ENCODE data around the gene MYO10. TPM values are rescaled to one million over a fixed set of nuclear protein-coding genes. Genes with fewer than 3 reads are reported as not detected.
A peak's percentile ranks its signal among the peaks of the same experiment; 100 is the strongest.

MYO10 gene
- total RNA-seq, 8 experiments from 2014 or later: 0.41 to 57.0 (median 21.4) TPM

DNA sequence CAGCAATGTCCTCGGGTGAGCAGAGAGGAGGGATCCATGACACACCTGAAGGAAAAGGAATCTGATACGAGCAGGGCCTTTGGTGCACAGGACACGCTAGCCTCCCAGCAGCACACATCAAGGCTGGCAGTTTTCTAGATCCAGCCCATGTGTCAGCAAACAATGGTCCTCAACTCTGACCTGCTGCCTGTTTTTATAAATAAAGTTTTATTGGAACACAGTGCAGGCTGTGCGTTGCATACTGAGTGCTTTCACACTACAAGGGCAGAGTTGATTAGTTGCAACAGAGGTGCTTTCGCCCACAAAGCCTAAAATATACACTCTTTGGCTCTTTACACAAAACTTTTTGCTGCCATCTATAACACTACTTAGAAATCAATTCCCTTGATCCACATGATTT lies 147.1 kb downstream of the MYO10 start:
- WGBS, 10 experiments: 65 to 100% (median 80%) methylated on average over 1 to 5 of the region's 5 CpGs; no CpG with 5 or more reads in 3 of the 10 experiments
- H3K4me3 ChIP-seq: no peak overlapping the region
- in situ Hi-C loops (cut with MboI; ENCODE audit: low pct_unique_long_range_greater_than_20kb in 2 of 9, low sequenced_read_pairs in 9 of 9, unreplicated experiment in 9 of 9): loop anchor here (10.0 to 25.0 kb wide), 5 partner anchors 396 to 1523 kb away; partner anchors contain the start of gene BASP1 (in 1 of the 9)
- H3K27ac ChIP-seq: no peak overlapping the region
- peaks cover 4 to 10% of the 10 kb centered on the region in 2 donors for H3K4me1 ChIP-seq (replicated peaks in 1 of 2)
- ATAC-seq (replicated peaks in 6 of 8): no peak

DNA sequence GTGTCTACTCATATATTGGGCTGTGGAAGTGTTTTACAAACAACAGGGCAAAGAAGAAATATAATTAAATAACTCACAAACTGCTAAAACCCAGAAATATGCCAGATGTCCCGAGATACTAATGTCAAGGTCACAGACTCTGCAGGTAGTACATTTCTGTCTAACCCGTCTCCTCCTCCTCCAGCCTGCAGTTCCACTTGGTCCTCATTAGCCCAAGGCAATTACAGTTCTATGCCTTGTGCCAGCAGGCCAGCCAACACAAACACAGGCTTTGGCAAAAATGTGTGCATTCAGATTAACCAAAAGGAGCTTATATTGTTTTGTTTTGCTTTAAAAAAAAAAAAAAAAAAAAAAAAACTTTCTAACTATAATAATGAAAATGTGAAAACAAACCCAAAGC lies 148.8 kb downstream of the MYO10 start:
- 50 to 100% (median 91%) methylated on average over 1 to 2 of the region's 2 CpGs; no CpG with 5 or more reads in 2 of the 10 experiments for WGBS, 10 experiments
- no peak for ATAC-seq (replicated peaks in 6 of 8)
- in situ Hi-C loops (cut with MboI; ENCODE audit: low pct_unique_long_range_greater_than_20kb in 2 of 9, low sequenced_read_pairs in 9 of 9, unreplicated experiment in 9 of 9): loop anchor here (10.0 to 25.0 kb wide), 5 partner anchors 398 to 1525 kb away; partner anchors contain the start of gene BASP1 (in 1 of the 9)
- H3K4me1 ChIP-seq (replicated peaks in 1 of 2): peaks cover 2 to 7% of the 10 kb centered on the region in 2 donors
- H3K4me3 ChIP-seq: no peak overlapping the region
- no peak overlapping the region for H3K27ac ChIP-seq

DNA sequence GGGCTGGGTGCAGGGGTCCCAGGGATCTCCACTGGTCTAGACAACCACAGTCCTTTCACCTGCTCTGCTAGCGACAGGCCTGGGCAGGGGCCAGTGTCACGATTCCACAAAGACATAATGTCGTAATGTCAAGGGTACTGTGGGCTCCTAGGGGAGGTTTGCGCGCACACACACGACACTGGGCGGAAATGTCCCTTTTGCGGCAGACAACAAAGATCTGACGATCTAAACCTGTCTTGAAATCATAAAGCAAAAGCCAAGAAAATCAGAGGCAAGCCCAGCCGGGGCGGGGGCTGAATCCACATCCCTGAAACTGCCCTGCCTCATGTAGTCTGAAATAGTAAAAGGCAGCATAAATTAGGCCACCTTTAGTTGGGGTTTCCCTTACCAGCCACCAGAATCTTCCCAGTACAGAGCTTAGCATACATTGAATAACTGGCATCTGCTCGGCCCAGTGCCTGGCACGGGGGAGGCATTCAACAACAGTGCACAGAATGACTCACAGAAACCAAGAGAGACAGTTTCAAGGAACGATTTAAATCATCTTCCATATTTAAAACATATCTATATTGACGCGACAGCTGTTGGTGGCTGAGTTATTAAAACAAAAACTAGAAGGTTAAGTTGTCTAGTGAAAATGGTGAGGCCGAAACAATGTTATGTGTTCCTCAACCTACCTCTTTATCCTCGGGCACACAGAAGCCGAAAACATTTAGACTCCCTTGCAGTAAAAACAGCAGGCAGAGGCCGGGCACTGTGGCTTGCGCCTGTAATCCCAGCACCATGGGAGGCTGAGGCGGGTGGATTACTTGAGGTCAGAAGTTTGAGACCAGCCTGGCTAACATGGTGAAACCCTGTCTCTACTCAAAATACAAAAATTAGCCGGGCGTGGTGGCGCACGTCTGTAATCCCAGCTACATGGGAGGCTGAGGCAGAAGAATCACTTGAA lies 151.0 kb downstream of the MYO10 start:
- ATAC-seq (replicated peaks in 6 of 8): no peak
- in situ Hi-C loops (cut with MboI; ENCODE audit: low pct_unique_long_range_greater_than_20kb in 2 of 9, low sequenced_read_pairs in 9 of 9, unreplicated experiment in 9 of 9): loop anchor here (10.0 to 25.0 kb wide), 5 partner anchors 400 to 1527 kb away; partner anchors contain the start of gene BASP1 (in 1 of the 9)

DNA sequence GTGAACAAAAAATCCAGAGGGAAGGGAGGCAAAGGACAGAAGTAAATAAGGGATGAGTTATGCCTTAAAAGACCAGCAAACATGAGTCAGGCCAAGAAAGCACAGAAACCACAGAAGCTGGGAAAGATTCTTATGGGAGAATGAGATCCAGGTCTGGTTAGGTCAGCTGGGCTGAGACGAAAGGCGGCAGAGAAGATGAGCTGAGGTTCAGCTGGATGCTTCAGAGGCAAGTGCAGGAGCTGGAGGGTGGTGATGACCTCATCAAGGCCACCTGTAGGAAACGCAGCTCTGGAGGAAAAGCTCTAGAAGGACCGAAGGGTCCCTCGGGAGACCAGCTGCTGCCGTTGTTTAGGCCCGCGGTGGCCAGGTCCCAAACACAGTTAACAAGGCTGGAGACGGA lies 152.0 kb downstream of the MYO10 start:
- Histone ChIP-seq H3K4me1 (replicated peaks in 1 of 2) (peaks cover 0 to 8% of the 10 kb centered on the region in 2 donors), H3K4me3 (no peak overlapping the region), H3K27ac (no peak overlapping the region)
- ATAC-seq (replicated peaks in 6 of 8): peak in 2 of 8 experiments; percentile 23 to 43
- in situ Hi-C loops (cut with MboI; ENCODE audit: low pct_unique_long_range_greater_than_20kb in 2 of 9, low sequenced_read_pairs in 9 of 9, unreplicated experiment in 9 of 9): loop anchor here (10.0 to 25.0 kb wide), 5 partner anchors 401 to 1528 kb away; partner anchors contain the start of gene BASP1 (in 1 of the 9)
- 33 to 100% (median 90%) methylated on average over 1 to 5 of the region's 9 CpGs; no CpG with 5 or more reads in 5 of the 10 experiments for WGBS, 10 experiments

More for the DNA sequence above, 151.0 kb downstream of the MYO10 start:
- H3K4me1 ChIP-seq (replicated peaks in 1 of 2): peaks cover 0 to 6% of the 10 kb centered on the region in 2 donors
- no peak overlapping the region for H3K4me3 ChIP-seq
- WGBS, 10 experiments: 64 to 98% (median 82%) methylated on average over 4 to 16 of the region's 26 CpGs; no CpG with 5 or more reads in 1 of the 10 experiments
- no peak overlapping the region for H3K27ac ChIP-seq

DNA sequence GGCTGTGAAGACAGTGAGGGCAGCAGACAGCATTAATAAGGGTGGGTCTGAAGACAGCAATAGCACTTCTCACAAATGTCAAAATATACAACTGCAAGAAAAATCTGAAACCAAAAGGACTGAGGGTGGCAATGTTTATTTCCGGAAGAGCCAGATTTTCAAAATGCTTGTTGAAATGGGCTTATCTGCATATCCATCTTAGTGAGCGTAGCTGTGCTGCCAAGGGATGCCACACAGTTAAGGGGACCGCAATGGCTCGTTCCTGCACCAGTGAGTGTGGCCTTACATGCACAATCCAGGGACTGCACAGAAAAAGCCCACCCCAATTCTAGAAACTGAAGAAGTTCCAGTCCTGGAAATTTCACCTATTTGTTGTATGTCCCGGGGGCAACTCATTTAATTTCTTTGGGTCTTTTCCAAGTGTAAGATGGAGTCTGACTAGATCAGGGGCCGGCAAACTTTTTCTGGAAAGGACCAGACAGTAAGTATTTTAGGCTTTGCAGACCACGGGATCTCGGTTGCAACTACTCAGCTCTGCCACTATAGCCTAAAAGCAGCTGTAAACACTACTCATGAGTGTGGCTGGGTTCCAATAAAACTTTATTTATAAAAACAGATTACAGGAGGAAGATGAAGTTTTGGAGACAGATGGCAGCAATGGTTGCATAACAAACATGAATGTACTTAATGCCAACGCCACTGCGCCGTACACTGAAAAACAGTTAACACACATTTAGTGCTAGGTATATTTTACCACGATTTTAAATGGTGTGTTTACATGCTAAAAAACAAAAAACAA lies 154.1 kb downstream of the MYO10 start:
- 69 to 100% (median 96%) methylated on average over 3 to 11 of the region's 12 CpGs for WGBS, 10 experiments
- H3K4me1 ChIP-seq (replicated peaks in 1 of 2): peaks cover 0 to 9% of the 10 kb centered on the region in 2 donors
- H3K27ac ChIP-seq: no peak overlapping the region
- H3K4me3 ChIP-seq: no peak overlapping the region
- ATAC-seq (replicated peaks in 6 of 8): no peak
- in situ Hi-C loops (cut with MboI; ENCODE audit: low pct_unique_long_range_greater_than_20kb in 2 of 9, low sequenced_read_pairs in 9 of 9, unreplicated experiment in 9 of 9): loop anchor here (10.0 to 25.0 kb wide), 5 partner anchors 403 to 1530 kb away; partner anchors contain the start of gene BASP1 (in 1 of the 9)

DNA sequence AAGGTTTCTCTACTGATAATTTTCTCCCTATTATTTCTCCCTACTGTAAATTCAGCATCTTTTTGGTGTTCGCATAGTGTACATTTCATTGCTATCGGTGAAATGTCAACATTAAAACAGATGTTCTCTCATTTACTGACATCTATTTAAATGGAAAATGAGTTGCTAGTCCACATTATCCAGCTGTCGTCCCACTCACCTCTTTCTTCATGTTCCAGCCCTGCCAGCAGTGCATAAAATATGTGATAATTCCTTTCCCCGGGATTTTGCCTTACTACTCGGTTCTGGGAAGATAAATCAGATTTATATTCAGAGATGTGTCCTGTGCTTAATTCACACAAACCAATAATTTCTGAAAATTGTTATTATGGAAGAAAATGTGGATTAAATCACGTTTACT lies 155.8 kb downstream of the MYO10 start:
- WGBS, 10 experiments: 49 to 88% (median 58%) methylated on average over 3 to 6 of the region's 6 CpGs; no CpG with 5 or more reads in 2 of the 10 experiments
- no peak overlapping the region for H3K27ac ChIP-seq
- in situ Hi-C loops (cut with MboI; ENCODE audit: low pct_unique_long_range_greater_than_20kb in 2 of 9, low sequenced_read_pairs in 9 of 9, unreplicated experiment in 9 of 9): loop anchor here (10.0 to 25.0 kb wide), 5 partner anchors 404 to 1532 kb away; partner anchors contain the start of gene BASP1 (in 1 of the 9)
- H3K4me1 ChIP-seq (replicated peaks in 1 of 2): peaks cover 0 to 15% of the 10 kb centered on the region in 2 donors
- ATAC-seq (replicated peaks in 6 of 8): peak in 3 of 8 experiments; percentile 42 to 86 (median 50)
- H3K4me3 ChIP-seq: no peak overlapping the region

DNA sequence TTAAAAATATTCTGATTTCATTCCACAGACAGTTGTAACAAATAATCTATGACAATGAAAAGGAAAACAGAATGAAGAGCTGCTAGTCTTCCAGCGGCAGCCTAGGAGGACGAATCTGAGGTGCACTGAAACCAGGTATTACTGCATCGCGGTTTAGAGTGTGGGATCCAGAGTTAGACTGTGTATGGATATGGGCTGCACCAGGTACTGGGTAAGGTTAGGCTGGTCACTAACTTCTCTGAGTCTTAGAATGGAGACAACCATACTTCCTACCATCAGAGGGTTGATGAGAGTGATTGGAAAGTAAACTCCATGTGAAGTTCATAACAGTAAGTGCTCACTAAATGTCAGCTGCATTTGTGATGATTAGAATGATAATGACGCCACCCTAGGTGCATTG lies 158.7 kb downstream of the MYO10 start:
- in situ Hi-C loops (cut with MboI; ENCODE audit: low pct_unique_long_range_greater_than_20kb in 2 of 9, low sequenced_read_pairs in 9 of 9, unreplicated experiment in 9 of 9): loop anchor here in 8 of 9 experiments (25.0 kb wide), 4 partner anchors 410 to 1535 kb away; partner anchors contain the start of gene BASP1 (in 1 of the 8)
- no peak for ATAC-seq (replicated peaks in 6 of 8)
- H3K27ac ChIP-seq: no peak overlapping the region
- 43 to 100% (median 90%) methylated on average over 1 to 5 of the region's 5 CpGs; no CpG with 5 or more reads in 3 of the 10 experiments for WGBS, 10 experiments
- H3K4me1 ChIP-seq (replicated peaks in 1 of 2): peaks cover 8 to 24% of the 10 kb centered on the region in 2 donors
- H3K4me3 ChIP-seq: no peak overlapping the region

DNA sequence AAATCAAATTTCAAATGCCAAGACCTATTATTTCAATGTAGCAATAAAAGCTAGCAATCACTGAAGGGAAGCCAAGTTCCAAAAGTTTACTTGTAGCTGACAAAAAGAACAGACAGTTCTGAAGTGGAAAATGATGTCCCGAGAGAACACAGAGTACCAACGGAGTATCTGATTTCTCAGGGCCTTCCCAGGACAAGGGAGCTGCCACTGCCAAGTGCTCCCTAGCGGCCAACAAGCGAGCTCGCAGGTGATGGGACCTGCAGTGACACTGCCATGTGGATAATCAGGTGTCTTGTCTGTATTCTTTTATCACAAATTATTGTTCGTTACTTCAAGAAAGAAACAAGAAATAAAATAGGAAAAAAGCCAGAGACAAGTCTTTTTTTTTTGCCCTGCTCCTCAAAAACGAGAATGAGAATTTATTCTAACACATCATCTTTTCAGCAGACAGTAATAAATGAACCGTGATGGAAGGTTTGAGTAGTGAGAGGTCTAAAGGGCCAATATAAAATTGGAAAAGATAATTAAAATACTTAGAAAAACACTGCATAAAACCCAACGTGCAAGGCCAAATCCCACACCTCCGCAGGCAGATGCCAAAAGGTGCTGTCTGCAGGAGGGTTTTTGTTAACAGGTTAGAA lies 159.4 kb downstream of the MYO10 start:
- Histone ChIP-seq H3K27ac (no peak overlapping the region), H3K4me1 (replicated peaks in 1 of 2) (peaks cover 8 to 24% of the 10 kb centered on the region in 2 donors), H3K4me3 (no peak overlapping the region)
- WGBS, 10 experiments: 30 to 83% (median 48%) methylated on average over 5 to 10 of the region's 10 CpGs
- in situ Hi-C loops (cut with MboI; ENCODE audit: low pct_unique_long_range_greater_than_20kb in 2 of 9, low sequenced_read_pairs in 9 of 9, unreplicated experiment in 9 of 9): loop anchor here in 8 of 9 experiments (25.0 kb wide), 4 partner anchors 411 to 1536 kb away; partner anchors contain the start of gene BASP1 (in 1 of the 8)
- peak in 5 of 8 experiments; percentile 52 to 86 (median 65) for ATAC-seq (replicated peaks in 6 of 8)

DNA sequence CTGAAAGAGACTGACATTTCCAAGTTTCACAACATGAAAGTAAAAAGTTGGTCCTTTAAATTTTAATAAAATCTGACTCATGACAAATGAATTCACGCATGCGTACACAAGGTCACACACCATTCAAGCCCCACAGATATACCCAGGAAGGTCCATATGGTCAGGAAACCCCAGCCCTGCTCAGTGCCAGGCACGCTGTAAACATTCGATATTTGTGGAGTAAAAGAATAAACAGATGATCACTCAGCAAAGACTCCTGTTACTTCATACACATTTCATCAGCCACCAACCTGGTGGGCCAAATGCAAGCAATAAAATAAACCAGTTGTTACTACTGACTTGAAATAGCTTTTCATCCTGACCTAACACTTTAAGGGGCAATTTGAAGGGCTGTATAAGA lies 161.3 kb downstream of the MYO10 start:
- 57 to 100% (median 94%) methylated on average over 1 to 4 of the region's 4 CpGs; no CpG with 5 or more reads in 2 of the 10 experiments for WGBS, 10 experiments
- peaks cover 8 to 16% of the 10 kb centered on the region in 2 donors for H3K4me1 ChIP-seq (replicated peaks in 1 of 2)
- in situ Hi-C loops (cut with MboI; ENCODE audit: low pct_unique_long_range_greater_than_20kb in 2 of 9, low sequenced_read_pairs in 9 of 9, unreplicated experiment in 9 of 9): loop anchor here in 8 of 9 experiments (25.0 kb wide), 4 partner anchors 412 to 1537 kb away; partner anchors contain the start of gene BASP1 (in 1 of the 8)
- no peak for ATAC-seq (replicated peaks in 6 of 8)
- H3K4me3 ChIP-seq: no peak overlapping the region
- no peak overlapping the region for H3K27ac ChIP-seq

DNA sequence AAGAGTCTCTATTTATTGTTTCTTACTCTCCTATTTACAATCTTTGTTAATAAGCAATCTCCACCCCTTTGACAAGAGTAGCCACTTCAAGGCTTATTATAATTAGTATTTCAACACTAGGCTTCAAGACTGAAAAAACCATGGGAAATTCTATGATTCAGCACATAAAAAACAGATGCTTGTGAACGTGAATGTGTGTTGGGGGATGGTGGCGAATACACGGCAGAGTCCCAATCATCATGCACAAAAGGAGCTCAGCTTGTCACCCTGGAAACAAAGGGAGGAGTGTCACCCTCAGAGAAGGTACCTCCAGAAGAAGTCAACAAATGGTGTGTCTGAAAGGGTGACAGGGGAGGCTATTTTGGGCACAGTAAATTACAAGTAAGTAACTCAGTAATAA lies 162.1 kb downstream of the MYO10 start:
- H3K27ac ChIP-seq: no peak overlapping the region
- in situ Hi-C loops (cut with MboI; ENCODE audit: low pct_unique_long_range_greater_than_20kb in 2 of 9, low sequenced_read_pairs in 9 of 9, unreplicated experiment in 9 of 9): no loop called here
- ATAC-seq (replicated peaks in 6 of 8): peak in 7 of 8 experiments; percentile 68 to 98 (median 95)
- H3K4me1 ChIP-seq (replicated peaks in 1 of 2): peaks cover 8 to 16% of the 10 kb centered on the region in 2 donors
- no peak overlapping the region for H3K4me3 ChIP-seq
- WGBS, 10 experiments: 0 to 41% (median 20%) methylated on average over 1 to 3 of the region's 3 CpGs; no CpG with 5 or more reads in 3 of the 10 experiments

DNA sequence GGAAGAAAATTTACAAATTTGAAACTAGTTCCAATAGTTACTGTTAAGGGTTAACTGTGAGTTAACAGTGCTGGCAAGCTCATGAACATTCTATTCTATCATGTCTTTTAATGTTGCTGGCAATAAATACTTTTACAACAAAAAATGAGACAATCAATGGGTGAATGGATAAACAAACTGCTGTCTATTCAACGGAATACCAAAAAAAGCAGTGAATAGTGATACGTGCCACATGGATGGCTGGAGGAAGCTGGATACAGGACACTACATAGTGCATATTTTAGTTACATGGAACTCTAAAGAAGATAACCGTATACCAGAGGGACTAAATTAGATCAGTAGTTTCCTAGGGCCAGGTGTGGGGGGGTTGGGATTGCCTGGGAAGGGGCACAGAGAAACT lies 163.5 kb downstream of the MYO10 start:
- in situ Hi-C loops (cut with MboI; ENCODE audit: low pct_unique_long_range_greater_than_20kb in 2 of 9, low sequenced_read_pairs in 9 of 9, unreplicated experiment in 9 of 9): no loop called here
- 33 to 86% (median 61%) methylated on average over 1 to 3 of the region's 3 CpGs for WGBS, 10 experiments
- Histone ChIP-seq H3K27ac (no peak overlapping the region), H3K4me1 (replicated peaks in 1 of 2) (peaks cover 8 to 16% of the 10 kb centered on the region in 2 donors), H3K4me3 (no peak overlapping the region)
- no peak for ATAC-seq (replicated peaks in 6 of 8)

DNA sequence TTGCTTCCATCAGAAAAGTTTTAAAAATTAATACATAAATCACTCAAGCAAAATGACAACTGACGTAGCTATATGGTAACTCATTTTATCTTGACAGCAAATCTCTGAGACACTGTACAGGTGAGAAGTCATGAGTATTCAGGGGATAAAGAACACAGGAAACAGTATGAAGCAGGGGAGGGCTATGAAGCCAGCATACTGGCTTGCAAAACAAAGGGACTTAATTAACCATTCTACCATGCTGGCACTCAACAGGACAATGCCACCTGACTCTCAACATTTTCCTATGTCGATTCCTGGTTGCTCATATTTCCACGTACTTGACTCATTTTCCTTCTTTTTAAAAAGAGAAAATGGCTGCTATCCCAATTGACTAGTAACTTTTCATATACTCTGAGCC lies 167.9 kb downstream of the MYO10 start:
- Histone ChIP-seq H3K4me1 (replicated peaks in 1 of 2) (no peaks in the 10 kb centered on the region), H3K27ac (no peak overlapping the region), H3K4me3 (no peak overlapping the region)
- in situ Hi-C loops (cut with MboI; ENCODE audit: low pct_unique_long_range_greater_than_20kb in 2 of 9, low sequenced_read_pairs in 9 of 9, unreplicated experiment in 9 of 9): no loop called here
- 43 to 94% (median 79%) methylated on average over 2 to 3 of the region's 3 CpGs for WGBS, 10 experiments
- no peak for ATAC-seq (replicated peaks in 6 of 8)

All from motor neuron (in vitro differentiated cells).